ENCODE data around the gene ADAMTS8. TPM values are rescaled to one million over a fixed set of nuclear protein-coding genes. Genes with fewer than 3 reads are reported as not detected.

The ADAMTS8 gene
- total and polyA plus RNA-seq, 9 of the 15 experiments (the other 6 are each of a cell fraction or from before 2014, with no cell fraction given): not detected

DNA sequence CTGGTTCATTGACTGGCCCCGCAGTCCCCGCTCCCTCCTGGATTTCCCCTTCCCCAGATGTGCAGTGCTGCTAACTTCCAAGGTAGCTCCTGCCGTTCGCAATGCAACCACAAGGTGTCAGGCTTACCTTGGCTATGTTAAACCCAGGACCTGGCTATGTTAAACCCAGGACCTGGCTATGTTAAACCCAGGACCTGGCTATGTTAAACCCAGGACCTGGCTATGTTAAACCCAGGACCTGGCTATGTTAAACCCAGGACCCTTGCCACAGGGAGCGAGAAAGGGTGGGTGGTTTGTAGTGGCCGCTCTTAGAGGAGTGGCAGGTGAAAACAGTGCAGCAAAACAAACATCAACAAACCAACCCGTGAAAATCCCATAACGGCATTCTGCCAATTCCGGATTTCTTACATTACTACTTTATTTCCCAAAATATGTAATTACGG lies 2.9 kb upstream of the ADAMTS8 start (continued):
- TF ChIP-seq CUX1 (CRISPR knock-in tag; IDR thresholded peaks at IDR 0.05) (no peak), ZNF41 (CRISPR knock-in tag; conservative IDR thresholded peaks at IDR 0.05) (no peak), BRD4 (IDR thresholded peaks at IDR 0.05) (no peak), REST (IDR thresholded peaks at IDR 0.05; ENCODE audit: borderline replicate concordance) (peak; percentile 52; the same call in 1 of the 2 replicates), REST (CRISPR knock-in tag; IDR thresholded peaks at IDR 0.05; ENCODE audit: low read depth) (no peak), RNF2 (IDR thresholded peaks at IDR 0.05) (no peak), HMG20A (CRISPR knock-in tag; conservative IDR thresholded peaks at IDR 0.05) (no peak), SMC3 (conservative IDR thresholded peaks at IDR 0.05; ENCODE audit: insufficient read depth, low read depth, low read length) (peak; percentile 79), CBX1 (IDR thresholded peaks at IDR 0.05; ENCODE audit: low read depth) (no peak), THRA (IDR thresholded peaks at IDR 0.05) (no peak)
- TF ChIP-seq, protein P1, sequence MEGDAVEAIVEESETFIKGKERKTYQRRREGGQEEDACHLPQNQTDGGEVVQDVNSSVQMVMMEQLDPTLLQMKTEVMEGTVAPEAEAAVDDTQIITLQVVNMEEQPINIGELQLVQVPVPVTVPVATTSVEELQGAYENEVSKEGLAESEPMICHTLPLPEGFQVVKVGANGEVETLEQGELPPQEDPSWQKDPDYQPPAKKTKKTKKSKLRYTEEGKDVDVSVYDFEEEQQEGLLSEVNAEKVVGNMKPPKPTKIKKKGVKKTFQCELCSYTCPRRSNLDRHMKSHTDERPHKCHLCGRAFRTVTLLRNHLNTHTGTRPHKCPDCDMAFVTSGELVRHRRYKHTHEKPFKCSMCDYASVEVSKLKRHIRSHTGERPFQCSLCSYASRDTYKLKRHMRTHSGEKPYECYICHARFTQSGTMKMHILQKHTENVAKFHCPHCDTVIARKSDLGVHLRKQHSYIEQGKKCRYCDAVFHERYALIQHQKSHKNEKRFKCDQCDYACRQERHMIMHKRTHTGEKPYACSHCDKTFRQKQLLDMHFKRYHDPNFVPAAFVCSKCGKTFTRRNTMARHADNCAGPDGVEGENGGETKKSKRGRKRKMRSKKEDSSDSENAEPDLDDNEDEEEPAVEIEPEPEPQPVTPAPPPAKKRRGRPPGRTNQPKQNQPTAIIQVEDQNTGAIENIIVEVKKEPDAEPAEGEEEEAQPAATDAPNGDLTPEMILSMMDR (IDR thresholded peaks at IDR 0.05 in 2 of 3, conservative IDR thresholded peaks at IDR 0.05 in 1 of 3; ENCODE audit: insufficient read depth in 2 of 3, low read depth in 1 of 3, low read length in 3 of 3): peak; percentile 71 to 79 (median 77)
